Renal cortex interstitium (tissue), 11 donors: Measurements from ENCODE around the gene PRDM16. TPM values are rescaled to one million over a fixed set of nuclear protein-coding genes. Genes with fewer than 3 reads are reported as not detected.

ENCODE experiments used
- DNase-seq, 11 donors: peaks; one replicate each; pipeline ENCODE4 v3.0.0-alpha.2; 2013; ENCODE audit warnings: low read depth in 9 of 11, low spot score in 4 of 11; ENCODE audit errors: extremely low read depth in 1 of 11
- polyA plus RNA-seq, 3 donors: library from polyadenylated mRNA; unstranded; fragments of 120-200 nt; gene quantifications; one replicate each; pipeline ENCODE4 v1.2.1, GENCODE V29; 2013; ENCODE audit not compliant: insufficient read length in 3 of 3

PRDM16 gene
- polyA plus RNA-seq, 3 donors = 5.8 to 14.6 (median 7.3) TPM

- no peak for DNase-seq
These were observed 383.2 kb downstream of the PRDM16 start for GRCh38 chr1:3451994-3452865.

- DNase-seq = no peak
These were observed 383.8 kb downstream of the PRDM16 start for GRCh38 chr1:3452866-3453175.

GRCh38 chr1:3453203-3453761 lies 384.3 kb downstream of the PRDM16 start:
- peak in 3 of 11 donors; percentile 48 to 64 (median 60) for DNase-seq

DNA sequence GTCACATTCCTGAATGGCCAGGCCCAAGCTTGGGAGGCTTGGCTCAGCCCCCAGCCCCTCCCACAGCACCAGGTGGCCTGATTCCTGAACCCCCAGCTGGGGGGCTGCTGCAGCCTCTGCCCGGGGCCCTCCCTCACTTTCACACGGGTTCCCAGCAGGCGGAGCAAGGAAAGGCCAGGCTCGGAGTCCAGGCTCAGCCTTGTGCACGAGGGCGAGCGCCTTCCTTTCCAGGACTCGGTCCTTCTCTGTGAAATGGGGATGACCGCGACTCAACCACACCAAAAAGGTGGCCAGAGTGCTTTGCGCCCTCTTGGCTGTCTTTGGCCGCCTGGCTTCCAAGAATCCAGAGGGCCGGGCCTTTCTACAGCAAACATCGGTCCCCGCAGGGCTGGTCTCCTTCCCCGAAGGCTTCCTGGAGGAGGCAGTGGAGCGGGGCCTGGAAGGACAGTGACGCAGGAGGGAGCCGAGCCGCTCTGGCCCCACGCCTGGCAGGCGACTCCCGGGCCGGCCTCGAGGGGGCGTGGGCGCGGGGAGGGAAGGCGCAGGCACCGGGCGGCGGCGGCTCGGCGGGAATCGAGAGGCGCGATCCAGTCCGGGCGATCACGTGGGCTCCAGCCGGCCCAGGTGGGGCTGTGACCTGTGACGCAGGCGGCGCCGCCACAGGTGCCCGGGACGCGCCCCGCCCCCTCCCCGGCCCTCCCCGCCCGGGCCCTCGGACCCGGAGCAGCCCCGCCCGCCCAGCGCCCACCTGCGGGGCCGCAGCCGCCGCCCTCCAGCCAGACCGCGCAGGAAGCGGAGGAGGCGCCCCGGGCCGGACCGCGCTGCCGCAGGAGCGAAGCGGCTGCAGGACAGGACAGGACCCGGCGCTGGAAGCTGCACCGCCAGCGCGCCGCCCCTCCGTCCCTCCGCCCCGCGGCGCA lies 385.1 kb downstream of the PRDM16 start, which contains the start of gene ARHGEF16:
ARHGEF16 (plus strand) TSS at position 775 of the 920 bp plus-strand sequence. CDS start 8,420 bp downstream, outside the sequence.
- DNase-seq = peak in 3 of 11 donors; percentile 43 to 57 (median 52)

GRCh38 chr1:3454811-3455618 lies 386.0 kb downstream of the PRDM16 start:
- peak in 1 of 11 donors; percentile 46 for DNase-seq

DNA sequence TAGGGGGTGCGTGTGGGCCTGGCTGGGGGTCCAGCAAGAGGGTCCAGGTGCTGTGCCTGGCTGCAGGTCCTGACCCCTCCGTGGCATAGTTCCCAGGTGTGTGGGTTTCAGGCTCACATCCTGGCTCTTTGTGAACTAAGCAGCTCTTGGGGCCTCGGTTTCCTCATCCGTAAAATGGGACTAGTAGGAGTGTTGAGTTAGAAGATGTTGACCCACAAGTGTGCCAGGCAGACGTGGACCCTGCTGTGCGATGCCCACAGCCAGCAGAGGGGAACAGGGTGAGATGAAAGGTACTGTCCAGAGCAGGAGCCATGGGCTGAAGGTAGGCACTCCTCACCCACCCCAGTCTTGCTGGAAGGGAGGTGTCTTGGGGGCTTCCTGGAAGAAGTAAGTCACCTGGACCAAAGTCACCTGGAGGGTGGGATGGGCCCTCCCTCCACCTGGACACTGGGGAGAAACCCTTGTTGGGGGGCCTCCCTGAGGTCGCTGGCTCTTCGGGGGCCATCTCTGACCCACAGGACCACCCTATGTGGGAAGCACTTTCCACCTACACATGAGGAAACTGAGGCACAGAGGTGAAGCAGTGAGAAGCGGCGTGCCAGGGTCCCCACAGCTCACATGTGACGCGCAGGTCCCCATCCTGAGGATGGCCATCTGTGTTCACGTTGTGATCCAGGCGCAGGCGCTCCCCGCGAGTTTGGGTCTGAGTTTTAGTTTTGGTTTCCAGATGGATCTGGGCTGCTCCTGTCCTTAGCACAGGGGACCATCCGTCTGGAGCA lies 386.9 kb downstream of the PRDM16 start:
- no peak for DNase-seq

DNA sequence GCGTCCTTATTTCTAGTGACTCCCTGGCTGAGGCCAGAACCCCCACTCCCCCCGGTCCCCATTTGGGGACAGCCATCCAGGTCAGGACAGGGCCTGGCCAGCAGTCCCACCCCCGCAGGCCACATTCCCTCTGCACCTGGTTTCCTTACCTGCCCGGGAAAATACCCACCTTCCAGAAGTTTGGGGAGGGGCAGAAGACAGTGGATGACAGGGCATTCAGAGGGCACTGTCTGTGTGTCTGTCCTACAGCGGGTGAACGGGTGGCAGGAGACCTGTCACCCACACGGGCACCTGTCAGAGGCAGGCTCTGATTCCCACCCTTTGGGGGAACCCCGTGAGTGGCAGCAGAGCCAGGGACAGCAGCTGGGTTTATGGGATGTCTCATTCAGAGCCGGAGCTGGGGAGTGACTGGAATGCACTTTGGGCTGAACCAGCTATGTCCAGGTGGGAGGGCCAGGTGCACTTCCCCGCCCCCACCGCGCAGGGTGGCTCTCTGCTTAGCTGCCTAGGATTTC lies 387.5 kb downstream of the PRDM16 start:
- DNase-seq = no peak

GRCh38 chr1:3456964-3457909 lies 388.2 kb downstream of the PRDM16 start:
- no peak for DNase-seq

- no peak for DNase-seq
These were observed 389.2 kb downstream of the PRDM16 start for GRCh38 chr1:3457910-3458883.

GRCh38 chr1:3459051-3459908 lies 390.3 kb downstream of the PRDM16 start:
- DNase-seq = peak in 1 of 11 donors; percentile 59

- peak in 1 of 11 donors; percentile 35 for DNase-seq
These were observed 391.1 kb downstream of the PRDM16 start for GRCh38 chr1:3459940-3460671.

GRCh38 chr1:3460672-3461131 lies 391.7 kb downstream of the PRDM16 start:
- peak in 2 of 11 donors; percentile 40 to 62 for DNase-seq

DNA sequence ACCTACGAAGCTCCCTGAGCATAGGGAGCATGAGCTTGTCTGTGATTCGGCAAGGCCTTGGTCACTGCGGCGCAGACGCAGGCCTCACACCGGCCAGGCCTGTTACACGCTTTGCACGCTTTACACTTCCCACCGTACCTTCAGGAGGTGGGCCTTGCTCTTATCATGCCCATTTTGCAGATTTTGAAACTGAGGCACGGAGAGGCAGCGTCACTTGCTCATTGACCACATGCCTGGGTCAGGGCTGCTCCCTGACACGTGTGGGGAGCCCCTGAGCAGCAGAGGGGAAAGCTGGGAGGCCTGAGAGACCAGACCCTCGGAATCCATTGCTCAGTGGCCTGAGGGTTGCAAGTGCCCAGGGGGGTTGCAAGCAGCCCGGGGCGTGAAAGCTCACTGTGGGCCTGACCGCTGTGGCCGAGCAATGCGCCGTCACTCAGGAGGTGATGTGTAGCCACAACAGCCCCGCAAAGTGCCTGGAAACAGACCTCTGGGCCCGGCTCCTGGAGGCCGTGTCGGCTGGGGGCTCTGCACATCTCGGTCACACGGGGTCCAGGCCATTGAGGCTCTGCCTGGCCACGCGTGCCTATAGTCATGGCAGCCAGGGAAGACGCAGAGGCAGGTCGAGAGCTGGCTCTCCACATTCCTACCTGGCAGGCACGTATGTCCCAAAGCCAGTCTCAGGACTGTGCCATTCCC lies 392.4 kb downstream of the PRDM16 start:
- no peak for DNase-seq
